ENCODE measurements around the gene SH2D3A. TPM values are rescaled to one million over a fixed set of nuclear protein-coding genes. Genes with fewer than 3 reads are reported as not detected.

The SH2D3A gene
- polyA plus RNA-seq, result not detected in 2 replicates

DNA sequence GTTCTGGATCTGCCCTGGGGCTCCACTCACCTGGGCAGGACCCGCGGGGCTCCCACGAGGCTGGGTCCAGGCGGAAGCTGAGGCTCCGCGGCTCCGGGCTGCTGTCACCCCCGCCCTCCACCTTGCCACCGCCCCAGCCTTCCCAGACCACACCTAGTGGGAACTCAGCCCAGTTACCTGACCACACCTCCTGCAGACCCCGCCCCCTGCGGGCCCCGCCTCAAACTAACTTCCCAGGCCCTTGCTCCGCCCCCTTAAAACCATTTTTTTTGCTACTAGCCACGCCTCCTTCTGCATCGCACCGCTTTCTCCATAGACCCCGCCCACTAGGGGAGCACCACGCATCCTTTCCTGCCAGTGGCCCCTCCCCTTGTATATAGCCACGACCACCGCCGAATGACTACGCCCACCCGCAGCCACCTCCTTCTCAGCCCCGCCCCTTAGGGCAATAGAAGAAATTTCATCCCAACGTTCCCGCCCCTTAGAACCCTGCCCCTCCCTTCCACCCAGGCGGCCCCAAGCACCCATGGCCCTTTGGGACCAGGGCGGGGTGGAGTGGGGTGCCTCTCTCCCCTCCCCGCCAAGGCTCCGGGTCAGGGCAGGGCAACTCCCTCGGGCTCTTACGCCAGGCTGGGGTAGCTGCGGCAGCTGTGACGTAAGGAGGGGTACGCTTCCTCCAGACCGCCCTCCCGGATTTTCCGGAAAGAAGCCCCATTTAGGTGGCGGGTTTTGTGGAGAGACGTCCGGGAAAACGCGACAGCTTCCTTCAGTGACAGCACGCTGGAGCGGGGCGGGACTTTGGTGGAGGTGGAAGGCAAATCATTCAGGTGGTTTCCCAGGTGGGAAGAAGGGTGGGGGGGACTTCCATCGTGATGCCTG is at the start of gene SH2D3A:
SH2D3A (minus strand) TSS at position 79 of the 879 bp plus-strand sequence. CDS start 3,687 bp downstream, outside the sequence.

DNA sequence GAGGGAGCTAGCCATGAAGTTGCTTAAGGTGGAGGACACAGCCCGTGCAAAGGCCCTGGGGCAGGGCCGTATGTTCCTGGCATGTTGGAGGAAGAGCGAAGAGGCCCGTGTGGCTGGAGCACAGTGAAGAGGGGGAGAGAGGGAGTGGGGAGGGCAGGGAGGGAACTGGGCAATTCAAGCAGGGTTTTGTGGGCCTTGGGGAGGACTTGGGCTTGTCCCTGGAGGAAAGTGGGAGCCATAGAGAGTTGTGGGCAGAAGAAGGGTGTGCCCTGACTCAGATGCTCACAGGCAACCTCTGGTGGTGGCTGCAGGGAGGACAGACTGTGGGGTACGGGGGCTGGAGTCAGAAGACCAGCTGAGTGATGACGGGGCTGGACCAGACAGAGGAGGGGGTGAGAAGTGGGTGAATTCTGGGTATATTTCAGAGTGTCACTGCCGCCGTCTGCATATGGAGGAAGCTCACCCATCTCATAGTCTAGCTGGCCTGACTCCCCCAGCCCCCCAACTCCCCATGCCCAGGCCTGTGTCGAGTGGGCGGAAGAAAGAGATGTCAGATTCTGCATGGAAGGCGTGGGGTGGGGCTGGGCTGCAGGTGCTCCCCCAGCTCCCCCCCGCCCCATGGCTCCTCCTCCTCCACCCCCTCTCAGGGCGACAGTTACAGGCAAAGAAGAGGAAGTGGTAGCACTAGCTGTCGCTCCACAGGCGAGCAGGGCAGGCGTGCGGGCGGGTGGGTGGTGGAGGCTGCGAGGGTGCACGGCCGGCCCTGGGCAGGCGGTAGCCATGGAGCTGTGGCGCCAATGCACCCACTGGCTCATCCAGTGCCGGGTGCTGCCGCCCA is 5.0 kb upstream of the SH2D3A start, which contains the start of gene VAV1:
VAV1 (plus strand) TSS at position 681 of the 838 bp plus-strand sequence; CDS start at position 781, 100 bp downstream.

GRCh38 chr19:6739390-6739882 is 27.8 kb downstream of the SH2D3A start, which contains the start of gene TRIP10:
TRIP10 (plus strand) TSS chr19:6739680; CDS start chr19:6739762, 82 bp downstream.

GRCh38 chr19:6737284-6737872 is 29.9 kb downstream of the SH2D3A start, which contains the start of gene GPR108:
GPR108 (minus strand) TSS chr19:6737580; CDS start chr19:6737576, 4 bp downstream.

DNA sequence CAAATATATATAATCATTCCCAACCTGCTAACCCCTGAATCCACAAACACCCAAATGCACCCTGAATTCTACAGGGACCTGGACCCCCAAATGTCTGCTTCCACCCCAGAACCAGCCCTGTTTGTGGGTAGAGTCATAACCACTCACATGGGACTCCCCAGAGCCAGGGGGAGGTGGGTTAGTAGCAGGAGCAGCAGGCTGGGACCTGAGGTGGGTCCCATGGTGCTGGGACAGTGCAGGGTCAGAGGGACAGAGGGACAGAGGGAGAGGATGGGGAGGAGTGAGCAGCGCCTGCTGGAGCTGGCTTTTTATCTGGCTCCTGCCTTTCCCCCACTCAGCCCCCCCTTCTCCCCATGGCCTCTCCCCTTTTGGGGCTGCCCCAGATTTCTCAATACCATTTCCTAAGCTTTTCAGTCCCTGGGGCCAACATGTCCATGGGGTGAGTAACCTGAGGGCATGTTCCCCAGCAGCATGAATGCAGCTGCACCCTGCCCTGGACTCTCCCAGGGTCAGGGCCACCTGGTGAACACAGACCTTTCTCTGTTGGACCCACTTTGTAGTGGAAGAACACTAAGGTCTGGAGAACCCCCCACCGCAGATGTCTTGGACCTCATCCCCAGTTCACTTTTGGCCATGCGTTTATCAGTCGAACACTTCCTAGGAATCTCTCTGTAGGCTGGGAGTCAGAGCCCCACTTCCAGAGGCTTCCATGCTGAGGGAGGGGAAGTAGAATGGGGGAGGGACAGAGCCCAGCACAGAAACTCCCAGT is 46.7 kb downstream of the SH2D3A start, which contains the start of gene C3:
C3 (minus strand) TSS at position 282 of the 769 bp plus-strand sequence; CDS start at position 221, 61 bp downstream.

Other genes starting within 250 kb of the SH2D3A start
- 0.14 and 1.9 TPM in 2 replicates for gene TNFSF9, start 236.4 kb downstream of the SH2D3A start, polyA plus RNA-seq
- 2.3 TPM in 1 of 2 replicates, not detected in the other for gene CD70, start 176.3 kb downstream of the SH2D3A start, polyA plus RNA-seq
- gene TNFSF14, start 97.3 kb downstream of the SH2D3A start, polyA plus RNA-seq, result not detected in 2 replicates
- gene C3, start 46.8 kb downstream of the SH2D3A start, polyA plus RNA-seq, result 0.52 and 2.7 TPM in 2 replicates
- gene GPR108, start 29.9 kb downstream of the SH2D3A start, polyA plus RNA-seq, result 7.2 and 11.7 TPM in 2 replicates
- not detected in 2 replicates for gene TRIP10, start 27.8 kb downstream of the SH2D3A start, polyA plus RNA-seq
- 0.12 TPM in 1 of 2 replicates, not detected in the other for gene VAV1, start 5.3 kb upstream of the SH2D3A start, polyA plus RNA-seq
- gene ADGRE1, start 120.1 kb upstream of the SH2D3A start, polyA plus RNA-seq, result not detected in 2 replicates

Measured in Purkinje cell (primary cell).